Measurements from ENCODE around the gene GPC1.

DNA sequence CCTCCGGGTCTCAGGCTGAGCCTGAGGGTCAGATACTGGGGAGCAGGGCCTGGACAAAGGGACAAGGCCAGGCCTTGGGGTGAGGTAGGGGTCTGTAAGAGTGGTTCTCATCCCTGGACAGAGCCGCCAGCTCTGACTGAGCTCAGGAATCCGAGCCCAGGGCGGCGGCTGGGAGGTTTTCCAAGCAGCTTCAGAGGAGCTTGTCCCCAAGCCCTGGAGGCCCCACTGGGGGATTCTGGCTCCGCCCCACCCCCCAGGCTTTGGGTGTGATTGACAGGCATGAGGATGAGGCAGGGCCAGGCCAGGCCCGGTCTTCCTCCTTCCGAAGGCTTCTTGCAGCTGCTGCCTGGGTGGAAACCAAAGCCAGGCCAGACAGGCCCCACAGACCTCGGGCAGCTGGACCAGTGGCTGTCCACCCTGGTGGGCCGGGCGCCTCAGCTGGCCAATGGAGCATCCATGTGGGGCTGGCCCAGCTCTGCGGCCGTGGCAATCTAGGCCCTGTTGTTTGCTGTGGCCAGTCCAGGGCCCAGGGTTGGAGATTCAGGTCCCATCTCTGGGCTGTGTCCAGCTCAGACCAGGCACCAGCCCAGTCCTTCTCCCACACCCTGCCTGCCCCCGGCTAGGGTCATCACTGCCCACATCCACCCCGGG lies 23.1 kb upstream of the GPC1 start:
- TF ChIP-seq POLR2AphosphoS5 (IDR thresholded peaks at IDR 0.05; ENCODE audit: low read depth, low read length) (no peak), POLR2A (IDR thresholded peaks at IDR 0.05; ENCODE audit: low read depth, low read length) (no peak)
